GM21825 (cell line): ENCODE results near the gene MUL1.
"Not testable (repeated sequence)": the region's sequence is repeated elsewhere in the genome, so short reads cannot be mapped to it uniquely, and the experiment has no call there.

Source experiments
- ATAC-seq: cut with Tn5 transposase; IDR thresholded peaks from one replicate; pipeline ENCODE4 v1.9.1; 2021; ENCODE audit warnings: mild to moderate bottlenecking, moderate library complexity; ENCODE audit not compliant: unreplicated experiment

MUL1 gene

GRCh38 chr1:20519609-20520262 is 11.8 kb upstream of the MUL1 start:
- ATAC-seq: not testable (repeated sequence)

DNA sequence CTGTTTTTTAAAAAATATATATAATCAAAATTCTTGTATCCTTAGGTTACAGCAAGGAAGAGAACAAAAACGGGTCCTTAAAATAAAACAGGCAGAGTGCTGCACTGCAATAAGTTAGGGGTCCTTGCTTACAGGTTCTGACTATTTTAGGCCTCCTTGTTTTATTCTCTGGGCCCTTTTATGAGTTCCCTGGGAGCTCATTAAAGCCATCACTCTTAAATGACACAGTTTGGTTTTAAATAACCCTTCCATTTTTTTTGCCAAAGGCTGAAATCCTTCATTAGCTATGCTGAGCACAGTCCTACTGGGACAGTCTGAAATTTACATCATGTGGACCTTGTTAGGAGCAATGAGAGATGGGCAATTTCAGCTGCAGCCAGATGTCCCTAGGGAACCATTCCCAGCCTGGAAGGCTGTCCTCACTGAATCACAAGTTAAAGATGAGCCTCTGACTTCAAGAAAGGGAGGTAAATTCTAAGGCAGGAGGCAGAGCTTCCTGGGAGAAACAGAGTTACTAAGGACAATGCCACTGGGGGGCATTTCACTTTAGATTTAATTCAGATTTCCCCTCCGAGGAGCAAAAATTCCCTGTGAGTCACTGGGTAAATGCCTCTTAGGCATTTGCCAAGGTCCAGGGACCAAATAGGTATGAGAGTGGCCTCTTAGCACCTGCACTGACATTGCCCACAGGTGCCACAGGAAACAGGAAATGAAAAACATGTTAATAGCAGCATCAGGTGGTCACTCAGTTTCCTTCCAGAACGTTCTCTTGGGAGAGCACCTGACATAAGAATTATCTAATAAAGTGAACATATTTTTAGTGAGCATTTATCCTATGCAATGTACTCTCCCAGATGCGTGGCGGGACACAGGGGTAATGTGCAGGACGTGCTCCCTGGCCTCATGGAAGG is 3.8 kb upstream of the MUL1 start:
- ATAC-seq: no peak

- ATAC-seq: no peak
These were observed 440 bp upstream of the MUL1 start for GRCh38 chr1:20508411-20508771.

DNA sequence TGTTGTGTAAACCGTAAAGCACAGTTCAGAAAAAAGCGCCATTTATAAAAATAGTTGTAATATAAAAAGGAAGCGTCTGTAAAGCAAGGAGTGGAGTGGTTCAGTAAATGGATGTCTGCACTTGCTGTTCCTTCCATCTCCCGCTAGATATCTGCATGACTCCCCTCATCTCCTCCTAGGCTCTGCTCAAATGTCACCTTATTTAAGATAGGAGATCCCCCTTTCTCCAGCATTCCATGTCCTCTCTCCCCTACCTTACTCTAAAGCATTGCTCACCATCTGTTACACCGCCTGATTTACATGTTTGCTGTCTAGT is 745 bp downstream of the MUL1 start:
- peak; percentile 14 for ATAC-seq

DNA sequence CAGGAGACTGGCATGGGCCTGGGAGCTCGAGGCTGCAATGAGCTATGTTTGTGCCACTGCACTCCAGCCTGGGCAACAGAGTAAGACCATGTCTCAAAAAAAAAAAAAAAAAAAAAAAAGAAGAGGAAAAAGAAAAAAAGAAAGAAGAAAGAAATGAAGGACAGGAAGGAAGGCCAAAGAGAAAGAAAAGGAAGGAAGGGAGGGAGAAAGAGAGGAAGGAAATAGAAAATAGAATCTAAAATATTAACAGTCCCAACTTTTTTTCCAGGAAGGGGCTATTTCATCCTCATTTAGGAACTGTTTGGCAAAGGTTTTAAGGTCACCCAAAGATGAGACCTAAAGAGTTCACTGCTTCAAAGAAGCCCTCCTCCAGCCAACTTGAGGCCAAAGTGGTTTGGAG is 2.5 kb downstream of the MUL1 start:
- ATAC-seq: no peak

- ATAC-seq: no peak
These were observed 7.2 kb downstream of the MUL1 start for GRCh38 chr1:20500716-20501115.

- ATAC-seq: no peak
These were observed 8.2 kb downstream of the MUL1 start for GRCh38 chr1:20499718-20500117.

GRCh38 chr1:20499105-20499504 is 8.8 kb downstream of the MUL1 start:
- no peak for ATAC-seq

DNA sequence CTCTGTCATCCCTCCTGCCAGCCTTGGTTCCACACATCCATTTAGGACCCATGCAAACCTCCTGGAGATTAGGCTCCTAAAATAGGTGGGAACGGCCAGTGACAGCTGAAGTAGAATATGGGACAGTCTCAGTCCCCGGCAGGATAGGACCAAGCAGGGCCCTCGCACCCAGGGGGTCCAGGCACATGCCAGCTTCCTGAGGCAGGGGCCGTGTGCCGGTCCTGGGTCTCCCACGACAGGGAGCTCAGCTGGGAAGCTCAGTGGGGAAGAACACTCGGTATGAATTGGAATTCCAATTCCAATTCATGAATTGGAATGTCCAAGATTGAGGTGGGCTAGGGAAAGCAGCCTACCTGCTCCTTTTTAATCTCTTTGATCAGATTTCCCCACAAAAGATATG is 9.8 kb downstream of the MUL1 start:
- no peak for ATAC-seq

DNA sequence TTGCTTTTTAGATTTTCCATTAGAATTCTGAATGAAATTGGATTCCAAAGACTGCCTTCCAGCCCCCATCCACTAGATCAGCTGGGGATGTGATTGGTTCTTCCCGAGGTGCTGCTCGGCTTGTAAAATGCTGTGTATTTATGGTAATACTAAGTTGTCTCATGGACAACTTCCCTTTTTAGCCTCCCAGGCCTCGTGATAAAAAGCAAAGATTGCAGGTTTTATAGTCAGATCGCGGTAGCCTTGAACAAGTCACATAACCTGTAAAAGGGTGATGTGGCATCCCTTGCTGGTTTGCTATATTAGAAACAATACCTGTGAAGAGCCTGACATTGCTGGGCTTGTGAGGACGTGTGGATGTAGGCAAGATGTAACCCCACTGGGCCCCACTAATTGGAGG is 10.4 kb downstream of the MUL1 start:
- ATAC-seq: no peak

- not testable (repeated sequence) for ATAC-seq
These were observed 11.1 kb downstream of the MUL1 start for GRCh38 chr1:20496725-20497383.

GRCh38 chr1:20496241-20496661 is 11.7 kb downstream of the MUL1 start:
- ATAC-seq: no peak

- no peak for ATAC-seq
These were observed 12.3 kb downstream of the MUL1 start for GRCh38 chr1:20495661-20496060.

DNA sequence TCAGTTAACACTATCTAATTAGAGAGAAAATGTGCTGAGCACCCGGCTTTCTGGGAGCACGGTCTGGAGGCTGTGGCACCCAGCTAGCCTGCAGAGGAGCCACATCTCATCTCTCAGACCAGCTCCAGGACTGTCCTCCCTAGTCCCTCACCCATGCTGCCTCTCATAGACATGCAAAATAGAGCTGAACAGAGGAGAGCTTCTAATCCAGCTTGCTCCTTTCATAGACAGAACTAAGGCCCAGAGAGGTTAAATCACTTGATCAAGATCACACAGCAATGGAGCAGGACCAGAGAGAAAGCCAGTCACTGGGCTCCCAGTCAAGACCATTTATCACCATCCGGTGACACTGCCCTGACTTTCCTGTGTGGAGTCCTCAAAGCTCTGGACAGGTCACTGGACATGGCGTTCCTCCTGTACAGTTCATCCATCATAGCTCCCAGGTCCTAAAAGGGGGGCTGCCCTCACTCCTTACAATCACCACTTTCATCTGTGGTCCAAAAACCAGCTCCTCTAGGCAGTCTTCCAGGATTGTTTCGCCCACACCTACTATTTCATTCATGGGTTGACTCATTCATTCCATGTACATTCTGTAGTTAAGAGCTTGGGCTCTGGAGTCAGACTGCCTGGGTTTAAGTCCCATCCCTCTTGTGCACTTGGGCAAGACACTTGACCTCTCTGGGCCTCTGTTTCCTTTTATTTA is 13.2 kb downstream of the MUL1 start:
- ATAC-seq: no peak

DNA sequence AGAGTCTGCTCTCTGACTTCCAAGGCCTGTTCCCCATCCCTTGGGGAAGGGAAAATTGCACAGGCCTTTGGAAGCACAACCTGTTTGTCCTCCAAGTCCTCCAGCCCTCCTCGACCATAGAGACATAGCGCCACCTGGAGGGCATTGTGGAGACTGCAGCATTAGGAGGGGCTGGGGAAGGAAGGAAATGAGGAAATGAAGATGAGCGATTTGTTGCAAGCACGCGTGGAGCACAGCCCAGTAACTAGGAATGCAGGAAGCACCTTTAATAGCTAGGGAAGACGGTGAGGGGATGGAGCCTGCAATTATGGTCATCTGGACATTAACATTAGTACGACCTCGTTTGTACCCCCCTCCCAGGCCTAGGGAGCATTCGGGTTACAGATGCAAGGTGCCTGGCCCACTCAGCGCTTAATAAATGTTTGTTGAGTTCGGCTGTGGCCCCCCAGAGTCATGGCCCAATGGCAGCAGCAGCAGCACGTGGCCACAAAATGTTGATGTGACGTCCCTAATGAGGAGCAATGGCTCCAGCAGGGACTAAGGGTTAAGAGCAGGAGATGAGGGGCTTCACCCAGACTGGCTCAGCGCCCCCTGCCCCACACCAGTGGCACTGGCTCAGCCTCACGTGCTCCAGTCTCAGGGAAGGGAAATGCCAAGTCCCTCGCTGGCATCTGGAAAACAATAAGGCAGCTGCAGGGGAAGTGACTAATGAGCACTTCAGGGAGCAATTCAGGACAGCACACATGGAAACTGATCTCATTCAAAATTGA is 13.9 kb downstream of the MUL1 start:
- no peak for ATAC-seq

DNA sequence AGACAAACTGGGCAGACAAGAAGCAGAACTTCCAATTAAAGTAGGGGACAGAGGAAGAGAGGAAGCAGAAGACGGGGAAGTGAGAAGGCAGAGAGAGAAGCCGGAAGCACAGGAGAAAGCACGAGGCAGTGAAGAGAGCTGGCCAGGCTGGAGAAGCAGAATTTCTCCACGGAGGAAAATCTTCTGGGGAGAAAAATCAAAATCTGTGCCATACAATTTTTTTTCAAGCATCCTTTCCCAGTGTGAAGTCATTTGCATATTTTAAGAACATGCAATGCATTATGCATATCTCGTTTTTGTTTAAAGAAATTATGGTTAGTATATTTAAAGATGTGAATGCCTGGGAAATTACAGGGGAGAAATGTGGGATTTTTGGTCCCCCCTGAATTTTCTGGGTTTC is 14.6 kb downstream of the MUL1 start:
- ATAC-seq: no peak

- no peak for ATAC-seq
These were observed 15.2 kb downstream of the MUL1 start for GRCh38 chr1:20492751-20493150.

- no peak for ATAC-seq
These were observed 16.1 kb downstream of the MUL1 start for GRCh38 chr1:20491866-20492265.

GRCh38 chr1:20491178-20491577 is 16.8 kb downstream of the MUL1 start:
- no peak for ATAC-seq

DNA sequence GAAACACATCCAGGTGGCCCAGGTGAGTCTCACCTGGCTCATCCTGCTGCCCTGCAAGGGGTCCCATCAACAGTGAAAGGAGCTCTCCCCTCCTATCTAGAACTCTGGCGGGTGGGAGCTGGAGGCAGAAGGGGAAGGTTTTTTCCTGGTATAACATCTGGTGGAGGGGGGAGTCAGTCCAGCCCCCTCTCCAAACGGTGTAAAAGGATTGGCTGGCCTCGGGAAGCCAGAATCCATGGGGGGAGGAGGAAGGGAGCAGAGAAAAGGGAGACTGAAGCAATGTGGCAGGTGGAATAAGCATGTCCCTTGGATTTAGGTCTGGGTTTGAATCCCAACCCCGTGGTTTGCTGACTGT is 20.7 kb downstream of the MUL1 start:
- ATAC-seq: no peak
